K562 (cell line): Measurements from ENCODE around the gene DNAJC25. TPM values are rescaled to one million over a fixed set of nuclear protein-coding genes. Genes with fewer than 3 reads are reported as not detected.

Source experiments
- ATAC-seq: fragments of 200-7000 bp; cut with Tn5 transposase; 3 replicates; pipeline ENCODE4 v1.9.1; 2020; ENCODE audit warnings: moderate library complexity
- BruUV-seq: library from RNA; stranded (reverse); fragments of 400-500 nt; replicated peaks from 2 replicates; lab custom pipeline; 2021; lab: Mats Ljungman, UMichigan
- CTCF ChIA-PET: fragments of 300-600 bp; formaldehyde crosslinking; extraction: SDS; loops from one replicate; lab custom pipeline; 2021; ENCODE audit warnings: low intra/inter-chr PET ratio; lab: Yijun Ruan, JAX
- POLR2A ChIA-PET: fragments of 300-600, 350-650 bp; sonication (Branson Sonifier 250); formaldehyde crosslinking; extraction: SDS; loops from one replicate; lab custom pipeline; 2021; ENCODE audit warnings: antibody characterized with exemption, inconsistent platforms; lab: Yijun Ruan, JAX
- DNase-seq, 4 experiments: peaks; one replicate each; pipeline versions ENCODE4 v3.0.0 to v3.0.0-alpha.2; 2011 to 2018; ENCODE audit warnings: low spot score in 3 of 4, mixed read lengths in 3 of 4; ENCODE audit errors: extremely low read depth in 1 of 4
- FAIRE-seq: peaks from 2 replicates; lab custom pipeline; 2011; peaks lifted over from hg19 to GRCh38; lab: Jason Lieb, UNC
- H2AFZ ChIP-seq: 2 replicates; pipeline ENCODE4 v1.6.0; 2011; ENCODE audit warnings: low read depth, low read length, control low read depth, inconsistent platforms
- H3K27ac ChIP-seq: fragments of 200-600 bp; 3 replicates; pipeline ENCODE4 v1.8.0; 2011; ENCODE audit warnings: low read depth, mild to moderate bottlenecking, control low read depth, inconsistent platforms, low read length, moderate library complexity, mixed read lengths; ENCODE audit errors: extremely low read depth
- H3K27me3 ChIP-seq, 2 experiments: fragments of 300-600 bp in 1 of 2; 2 replicates in 1 of 2; 3 replicates in 1 of 2; pipeline versions ENCODE4 v1.6.0 to v1.8.0; 2011; ENCODE audit warnings: inconsistent platforms in 2 of 2, low read length in 2 of 2, mild to moderate bottlenecking in 1 of 2, mixed read lengths in 1 of 2, moderate library complexity in 1 of 2; ENCODE audit not compliant: control insufficient read depth in 2 of 2, insufficient read depth in 2 of 2
- H3K36me3 ChIP-seq: fragments of 300-600 bp; 3 replicates; pipeline ENCODE4 v1.8.0; 2011; ENCODE audit warnings: mild to moderate bottlenecking, low read length, inconsistent platforms; ENCODE audit not compliant: control insufficient read depth, insufficient read depth
- H3K4me1 ChIP-seq, 2 experiments: fragments of 200-600 bp in 1 of 2; replicated peaks in 1 of 2; 2 replicates in 1 of 2; 3 replicates in 1 of 2; pipeline versions ENCODE4 v1.5.1 to v1.8.0; 2011; ENCODE audit warnings: inconsistent platforms in 2 of 2, low read length in 2 of 2, mild to moderate bottlenecking in 1 of 2, mixed read lengths in 1 of 2, moderate library complexity in 1 of 2; ENCODE audit not compliant: control insufficient read depth in 2 of 2, insufficient read depth in 2 of 2
- H3K4me2 ChIP-seq: 2 replicates; pipeline ENCODE4 v1.6.1; 2011; ENCODE audit warnings: low read length, control low read depth, inconsistent platforms, mixed read lengths; ENCODE audit not compliant: insufficient read depth
- H3K4me3 ChIP-seq: fragments of 200-600 bp; sonication (generic), shearing (Covaris generic); 2 replicates; pipeline ENCODE4 v1.5.1; 2016; ENCODE audit warnings: control low read depth, inconsistent platforms
- H3K79me2 ChIP-seq: fragments of 200-600 bp; 3 replicates; pipeline ENCODE4 v1.8.0; 2011; ENCODE audit warnings: low read length, inconsistent platforms; ENCODE audit not compliant: control insufficient read depth, insufficient read depth
- H3K9ac ChIP-seq, 2 experiments: 2 replicates each; pipeline versions ENCODE4 v1.6.0 to v1.6.1; 2011; ENCODE audit warnings: low read depth in 2 of 2, low read length in 2 of 2, control low read depth in 1 of 2, inconsistent platforms in 1 of 2, mild to moderate bottlenecking in 1 of 2, mixed read lengths in 1 of 2; ENCODE audit not compliant: insufficient read depth in 1 of 2
- H3K9me1 ChIP-seq: one replicate; pipeline ENCODE4 v1.6.0; 2011; ENCODE audit warnings: inconsistent platforms, mild to moderate bottlenecking, low read length, moderate library complexity; ENCODE audit not compliant: control insufficient read depth, insufficient read depth
- H3K9me3 ChIP-seq: replicated peaks from 2 replicates; pipeline ENCODE4 v1.5.1; 2011; ENCODE audit warnings: low read depth, low read length, inconsistent platforms; ENCODE audit not compliant: control insufficient read depth, insufficient read depth
- H4K20me1 ChIP-seq: replicated peaks from 2 replicates; pipeline ENCODE4 v1.6.1; 2011; ENCODE audit warnings: low read length, inconsistent platforms, mixed read lengths; ENCODE audit not compliant: control insufficient read depth, insufficient read depth
- AFF4 ChIP-seq: sonication (generic); formaldehyde crosslinking; IDR thresholded peaks from 2 replicates; pipeline ENCODE4 v1.8.0; 2023; ENCODE audit warnings: mild to moderate bottlenecking, missing genetic modification reagents
- CBFA2T3 ChIP-seq: fragments of 450-650 bp; IDR thresholded peaks from 2 replicates; pipeline ENCODE4 v1.6.1; 2017
- CC2D1A ChIP-seq: fragments of 450-650 bp; IDR thresholded peaks from 2 replicates; pipeline ENCODE4 v1.6.1; 2017; ENCODE audit warnings: mild to moderate bottlenecking
- CHCHD3 ChIP-seq: fragments of 250-450 bp; sonication (Bioruptor Pico); IDR thresholded peaks from 2 replicates; pipeline ENCODE4 v2.1.2; 2022; ENCODE audit warnings: mild to moderate bottlenecking
- HDAC6 ChIP-seq: IDR thresholded peaks from 2 replicates; pipeline ENCODE4 v1.6.1; 2012; ENCODE audit warnings: low read depth, mild to moderate bottlenecking, control low read depth, inconsistent platforms, low read length, moderate library complexity
- SMARCE1 ChIP-seq: fragments of 450-650 bp; IDR thresholded peaks from 2 replicates; pipeline ENCODE4 v1.7.1; 2016; ENCODE audit warnings: mild to moderate bottlenecking
- TCFL5 ChIP-seq: fragments of 250-450 bp; sonication (Bioruptor Pico); conservative IDR thresholded peaks from 2 replicates; pipeline ENCODE4 v1.6.1; 2021; ENCODE audit warnings: mild to moderate bottlenecking, moderate library complexity, matching md5 sums
- TRIM25 ChIP-seq: fragments of 450-650 bp; IDR thresholded peaks from 2 replicates; pipeline ENCODE4 v1.7.0; 2016; ENCODE audit warnings: borderline replicate concordance
- ZNF121 ChIP-seq: sonication (generic); formaldehyde crosslinking; conservative IDR thresholded peaks from 2 replicates; pipeline ENCODE4 v1.8.0; 2022; ENCODE audit warnings: missing genetic modification reagents
- WGBS: fragments of 100-300 bp; shearing (Covaris generic); methylation state at CpG from one replicate; pipeline ENCODE4 v1.1.6; 2016; ENCODE audit warnings: low coverage, mixed read lengths; ENCODE audit not compliant: insufficient coverage; ENCODE audit errors: missing lambda C conversion rate; 5-methylcytosine and 5-hydroxymethylcytosine counted together
- in situ Hi-C: fragments of 300-500 bp; cut with MboI; formaldehyde crosslinking; loops from 4 replicates; pipeline ENCODE4 v1.15.0; 2018; ENCODE audit warnings: inconsistent platforms, mixed read lengths
- intact Hi-C: fragments of 100-400 bp; cut with micrococcal nuclease; formaldehyde crosslinking; loops from 2 replicates; pipeline ENCODE4 v1.14.2; 2022
- polyA plus RNA-seq, 8 experiments: library from polyadenylated mRNA; depleted of rRNA in 4 of 8; stranded (reverse) in 5 of 8; unstranded in 3 of 8; fragments of >200 nt; fragmentation: Nextera tagmentation in 2 of 8; fragmentation: Illumina TruSeq in 1 of 8; extraction: Ambion mirVana in 2 of 8; extraction: Trizol in 1 of 8; gene quantifications; 2 replicates each; pipeline versions ENCODE4 v1.2.1 to v1.2.3, GENCODE V29; 2011 to 2014; ENCODE audit warnings: inconsistent platforms in 1 of 8, missing spikeins in 1 of 8
- total RNA-seq, 7 experiments: library from RNA; depleted of rRNA in 6 of 7; stranded (reverse); fragments of >200 nt in 6 of 7; fragmentation: Illumina TruSeq in 2 of 7; extraction: Trizol in 2 of 7; gene quantifications; 2 replicates each; pipeline versions ENCODE4 v1.2.1 to v1.2.3, GENCODE V29; 2011 to 2021; ENCODE audit warnings: low replicate concordance in 1 of 7
- TF ChIP-seq, protein P1 (sequence below): fragments of 250-450 bp; sonication (Bioruptor Pico); IDR thresholded peaks from 2 replicates; pipeline ENCODE4 v1.8.0; 2021; ENCODE audit warnings: moderate library complexity, mild to moderate bottlenecking, inconsistent platforms

The DNAJC25 gene
- total and polyA plus RNA-seq, 9 of the 15 experiments (the other 6 are each of a cell fraction or from before 2014, with no cell fraction given): 3.7 to 11.2 (median 7.1) TPM

DNA sequence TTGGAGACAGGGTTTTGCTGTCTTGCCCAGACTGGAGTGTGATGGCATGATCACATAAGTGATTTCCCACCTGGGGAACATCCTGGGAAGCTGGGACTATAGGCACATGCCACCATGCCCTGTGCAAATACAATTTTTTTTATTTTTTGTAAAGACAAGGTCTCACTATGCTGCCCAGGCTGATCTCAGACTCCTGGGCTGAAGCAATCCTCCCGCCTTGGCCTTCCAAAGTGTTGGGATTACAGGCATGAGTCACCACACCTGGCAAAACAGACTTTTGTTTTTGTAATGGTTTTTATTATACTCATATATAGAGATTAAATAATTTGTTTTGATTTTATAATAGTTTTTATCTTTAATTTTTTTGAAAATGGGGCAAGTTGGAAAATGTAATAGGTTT lies 14.7 kb downstream of the DNAJC25 start:
- DNase-seq: no peak
- no peak for ATAC-seq
- Histone ChIP-seq H3K27ac (no peak overlapping the region), H3K27me3 (no peaks in the 10 kb centered on the region), H2AFZ (no peak overlapping the region), H3K79me2 (peaks cover 21% of the 10 kb centered on the region; the same call in 2 of the 3 replicates), H3K4me1 (0 out of 5 replicates have a peak, but pooled peaks cover 0 to 5% of the 10 kb centered on the region in 2 experiments), H4K20me1 (no peaks in the 10 kb centered on the region), H3K36me3 (peaks cover 74% of the 10 kb centered on the region), H3K4me2 (no peak overlapping the region), H3K9me1 (no peaks in the 10 kb centered on the region), H3K9ac (no peak overlapping the region), H3K4me3 (no peak overlapping the region), H3K9me3 (no peaks in the 10 kb centered on the region)
- TF ChIP-seq HDAC6 (no peak), CHCHD3 (no peak), TCFL5 (CRISPR knock-in tag) (no peak), CC2D1A (no peak), TRIM25 (no peak), SMARCE1 (no peak), CBFA2T3 (no peak), ZNF121 (CRISPR knock-in tag) (no peak), AFF4 (CRISPR knock-in tag) (no peak)
- TF ChIP-seq, protein P1, sequence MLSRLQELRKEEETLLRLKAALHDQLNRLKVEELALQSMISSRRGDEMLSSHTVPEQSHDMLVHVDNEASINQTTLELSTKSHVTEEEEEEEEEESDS (CRISPR knock-in tag): no peak
- in situ Hi-C loops (no loop called here), intact Hi-C loops (no loop called here)
- ChIA-PET CTCF (no interaction called here), POLR2A (no interaction called here)
- BruUV-seq: no TSS peak
- 100% methylated on average over 1 of the region's 1 CpG for WGBS
- no peak for FAIRE-seq
